Muscle layer of colon (tissue), 2 donors: ENCODE results near the gene SSNA1.
"Not testable (repeated sequence)": the region's sequence is repeated elsewhere in the genome, so short reads cannot be mapped to it uniquely, and the experiment has no call there.

Experiments
- H3K27ac ChIP-seq: one replicate; pipeline ENCODE4 v1.7.0; 2013; ENCODE audit warnings: low read depth, mild to moderate bottlenecking, low read length, moderate library complexity
- H3K27me3 ChIP-seq, 2 donors: one replicate each; pipeline ENCODE4 v1.7.0; 2013; ENCODE audit warnings: low read length in 2 of 2, mild to moderate bottlenecking in 2 of 2; ENCODE audit not compliant: insufficient read depth in 2 of 2, control insufficient read depth in 1 of 2
- H3K36me3 ChIP-seq: one replicate; pipeline ENCODE4 v1.7.0; 2013; ENCODE audit warnings: mild to moderate bottlenecking, low read length; ENCODE audit not compliant: insufficient read depth
- H3K4me1 ChIP-seq: one replicate; pipeline ENCODE4 v1.7.0; 2013; ENCODE audit warnings: mild to moderate bottlenecking, low read length; ENCODE audit not compliant: insufficient read depth
- H3K4me3 ChIP-seq, 2 donors: one replicate each; pipeline ENCODE4 v1.7.0; 2013; ENCODE audit warnings: low read length in 2 of 2, low read depth in 1 of 2, mild to moderate bottlenecking in 1 of 2, moderate library complexity in 1 of 2
- H3K9ac ChIP-seq: one replicate; pipeline ENCODE4 v1.7.0; 2013; ENCODE audit warnings: low read length
- H3K9me3 ChIP-seq: one replicate; pipeline ENCODE4 v1.7.0; 2013; ENCODE audit warnings: mild to moderate bottlenecking, low read length
- donor health status: abdominal sarcoma.
- donor health status: Adenocarcinoma of cecum.

The SSNA1 gene

GRCh38 chr9:137235424-137236237 is 47.2 kb downstream of the SSNA1 start:
- H3K27ac ChIP-seq, result no peak overlapping the region
- H3K4me3 ChIP-seq, result peak overlapping the region; percentile 16 to 55

GRCh38 chr9:137236238-137236935 is 47.9 kb downstream of the SSNA1 start:
- no peak overlapping the region for H3K27ac ChIP-seq
- peaks cover 0 to 30% of the 10 kb centered on the region in 2 donors for H3K27me3 ChIP-seq
- no peak overlapping the region for H3K9ac ChIP-seq
- H3K36me3 ChIP-seq, result peaks cover 5% of the 10 kb centered on the region
- H3K4me3 ChIP-seq, result peak overlapping the region; percentile 16 to 55
- H3K4me1 ChIP-seq, result peaks cover 36% of the 10 kb centered on the region
- no peaks in the 10 kb centered on the region for H3K9me3 ChIP-seq

More at GRCh38 chr9:137235424-137236237, 47.2 kb downstream of the SSNA1 start:
- H3K9me3 ChIP-seq, result no peaks in the 10 kb centered on the region
- peaks cover 5% of the 10 kb centered on the region for H3K36me3 ChIP-seq
- no peak overlapping the region for H3K9ac ChIP-seq
- peaks cover 36% of the 10 kb centered on the region for H3K4me1 ChIP-seq
- H3K27me3 ChIP-seq, result peaks cover 2 to 37% of the 10 kb centered on the region in 2 donors

GRCh38 chr9:137236936-137237421 is 48.5 kb downstream of the SSNA1 start:
- Histone ChIP-seq H3K27me3 (peaks cover 0 to 24% of the 10 kb centered on the region in 2 donors), H3K9me3 (no peaks in the 10 kb centered on the region), H3K4me1 (peaks cover 36% of the 10 kb centered on the region), H3K4me3 (no peak overlapping the region), H3K27ac (no peak overlapping the region), H3K9ac (no peak overlapping the region), H3K36me3 (peaks cover 5% of the 10 kb centered on the region)

- Histone ChIP-seq H3K36me3 (peaks cover 14% of the 10 kb centered on the region), H3K4me3 (no peak overlapping the region), H3K9me3 (no peaks in the 10 kb centered on the region), H3K9ac (no peak overlapping the region), H3K27me3 (peaks cover 0 to 15% of the 10 kb centered on the region in 2 donors), H3K4me1 (peaks cover 47% of the 10 kb centered on the region), H3K27ac (no peak overlapping the region)
Measured at GRCh38 chr9:137237759-137238726, 49.6 kb downstream of the SSNA1 start.

GRCh38 chr9:137239541-137240200 is 51.2 kb downstream of the SSNA1 start:
- H3K9me3 ChIP-seq, H3K9ac ChIP-seq: not testable (repeated sequence)
- peak overlapping the region; percentile 49 to 93 for H3K4me3 ChIP-seq
- H3K27me3 ChIP-seq, result peaks cover 0 to 10% of the 10 kb centered on the region in 2 donors
- peaks cover 24% of the 10 kb centered on the region for H3K36me3 ChIP-seq
- peak overlapping the region; percentile 97 for H3K27ac ChIP-seq
- peaks cover 55% of the 10 kb centered on the region for H3K4me1 ChIP-seq
